Upper lobe of left lung (tissue), 6 donors: Measurements from ENCODE around the gene MMP23B. TPM values are rescaled to one million over a fixed set of nuclear protein-coding genes. Genes with fewer than 3 reads are reported as not detected.

Experiments used
- ATAC-seq, 2 donors: fragments of 200-7000 bp; cut with Tn5 transposase; one replicate each; pipeline ENCODE4 v1.9.1; 2022; ENCODE audit warnings: mild to moderate bottlenecking in 2 of 2, moderate library complexity in 2 of 2; ENCODE audit not compliant: low FRiP score in 2 of 2
- DNase-seq, 2 donors: peaks; one replicate each; pipeline ENCODE4 v3.0.0-alpha.2; 2019 to 2020
- H3K27ac ChIP-seq, 4 donors: fragments of 200-600 bp; sonication (generic); one replicate each; pipeline ENCODE4 v1.5.1; 2016 to 2019
- H3K27me3 ChIP-seq, 4 donors: fragments of 200-600 bp; sonication (generic); one replicate each; pipeline ENCODE4 v1.5.1; 2017 to 2019
- H3K36me3 ChIP-seq, 4 donors: fragments of 200-600 bp; sonication (generic); one replicate each; pipeline ENCODE4 v1.5.1; 2016 to 2019
- H3K4me1 ChIP-seq, 4 donors: fragments of 200-600 bp; sonication (generic); one replicate each; pipeline ENCODE4 v1.5.1; 2018 to 2019
- H3K4me3 ChIP-seq, 4 donors: fragments of 200-600 bp; sonication (generic); one replicate each; pipeline ENCODE4 v1.5.1; 2017 to 2019; ENCODE audit warnings: mild to moderate bottlenecking in 2 of 4, moderate library complexity in 1 of 4
- H3K9me3 ChIP-seq, 4 donors: fragments of 200-600 bp; sonication (generic); one replicate each; pipeline ENCODE4 v1.5.1; 2018 to 2019
- CTCF ChIP-seq, 6 experiments: fragments of 450-650 bp in 4 of 6; fragments of 200-600 bp in 2 of 6; sonication (generic) in 2 of 6; IDR thresholded peaks; one replicate each; pipeline ENCODE4 v1.5.1; 2016 to 2019; ENCODE audit warnings: antibody characterized with exemption in 6 of 6
- EP300 ChIP-seq, 4 donors: sonication (generic); formaldehyde crosslinking; IDR thresholded peaks; one replicate each; pipeline ENCODE4 v1.5.1; 2017; ENCODE audit warnings: antibody characterized with exemption in 4 of 4, control low read depth in 2 of 4
- POLR2A ChIP-seq, 4 donors: fragments of 450-650 bp; IDR thresholded peaks; one replicate each; pipeline ENCODE4 v1.5.1; 2016 to 2017; ENCODE audit warnings: antibody characterized with exemption in 4 of 4, mild to moderate bottlenecking in 2 of 4
- POLR2AphosphoS5 ChIP-seq, 2 donors: sonication (generic); formaldehyde crosslinking; IDR thresholded peaks; one replicate each; pipeline ENCODE4 v1.5.1; 2017; ENCODE audit warnings: antibody characterized with exemption in 2 of 2
- WGBS, 2 donors: methylation state at CpG; one replicate each; pipeline ENCODE4 v1.1.5; 2017 to 2018; 5-methylcytosine and 5-hydroxymethylcytosine counted together
- total RNA-seq, 6 donors: library from RNA; depleted of rRNA in 4 of 6; stranded (reverse); fragments of >200 nt in 4 of 6; gene quantifications; one replicate each; pipeline versions ENCODE4 v1.1.0 to v1.2.1, GENCODE V29; 2016 to 2021
- donor health status: DM: no; HTN: no; CAD: no; lungs with moderate emphysema.
- donor health status: DM: no; HTN: yes; CAD: no; lungs with severe emphysema.

MMP23B gene
- total RNA-seq, 6 donors from 2014 or later = 13.6 to 79.3 (median 33.0) TPM; not detected in 1

DNA sequence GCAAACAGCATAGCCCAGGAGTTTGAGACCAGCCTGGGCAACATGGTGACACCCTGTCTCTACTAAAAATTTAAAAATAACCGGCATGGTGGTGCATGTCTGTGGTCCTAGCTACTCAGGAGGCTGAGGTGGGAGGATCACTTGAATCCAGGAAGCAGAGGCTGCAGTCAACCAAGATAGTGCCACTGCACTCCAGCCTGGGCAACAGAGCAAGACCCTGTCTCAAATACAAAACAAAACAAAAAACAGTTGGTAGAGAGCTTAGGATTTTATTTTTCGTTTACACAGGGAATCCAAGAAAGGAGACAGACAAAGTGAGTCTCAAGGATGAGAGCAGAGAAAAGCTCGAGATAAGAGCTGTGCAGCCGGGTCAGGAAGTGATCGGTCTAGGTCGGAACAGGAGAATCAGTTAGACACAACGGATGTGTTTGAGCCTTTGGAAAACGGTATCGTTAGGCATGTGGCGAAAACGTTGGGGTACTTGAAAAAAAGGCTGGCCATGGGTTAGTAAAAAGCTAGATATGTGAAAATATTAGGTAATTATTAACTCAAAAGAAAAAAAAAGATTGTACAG is 18.4 kb upstream of the MMP23B start:
- TF ChIP-seq EP300 (IDR thresholded peaks at IDR 0.05) (no peak), CTCF (IDR thresholded peaks at IDR 0.05) (no peak), POLR2A (IDR thresholded peaks at IDR 0.05) (no peak), POLR2AphosphoS5 (IDR thresholded peaks at IDR 0.05) (no peak)
- peak overlapping the region; percentile 7 to 100 (median 96) for H3K4me3 ChIP-seq
- H3K27ac ChIP-seq = peak overlapping the region; percentile 78 to 100 (median 100)
- H3K27me3 ChIP-seq = no peaks in the 10 kb centered on the region
- ATAC-seq (no peak), DNase-seq (no peak)
- H3K9me3 ChIP-seq = no peaks in the 10 kb centered on the region
- peaks cover 0 to 13% (median 6%) of the 10 kb centered on the region in 4 donors for H3K36me3 ChIP-seq
- WGBS, 2 donors = 57 to 64% methylated on average over 11 of the region's 11 CpGs
- peaks cover 30 to 56% (median 51%) of the 10 kb centered on the region in 4 donors for H3K4me1 ChIP-seq

DNA sequence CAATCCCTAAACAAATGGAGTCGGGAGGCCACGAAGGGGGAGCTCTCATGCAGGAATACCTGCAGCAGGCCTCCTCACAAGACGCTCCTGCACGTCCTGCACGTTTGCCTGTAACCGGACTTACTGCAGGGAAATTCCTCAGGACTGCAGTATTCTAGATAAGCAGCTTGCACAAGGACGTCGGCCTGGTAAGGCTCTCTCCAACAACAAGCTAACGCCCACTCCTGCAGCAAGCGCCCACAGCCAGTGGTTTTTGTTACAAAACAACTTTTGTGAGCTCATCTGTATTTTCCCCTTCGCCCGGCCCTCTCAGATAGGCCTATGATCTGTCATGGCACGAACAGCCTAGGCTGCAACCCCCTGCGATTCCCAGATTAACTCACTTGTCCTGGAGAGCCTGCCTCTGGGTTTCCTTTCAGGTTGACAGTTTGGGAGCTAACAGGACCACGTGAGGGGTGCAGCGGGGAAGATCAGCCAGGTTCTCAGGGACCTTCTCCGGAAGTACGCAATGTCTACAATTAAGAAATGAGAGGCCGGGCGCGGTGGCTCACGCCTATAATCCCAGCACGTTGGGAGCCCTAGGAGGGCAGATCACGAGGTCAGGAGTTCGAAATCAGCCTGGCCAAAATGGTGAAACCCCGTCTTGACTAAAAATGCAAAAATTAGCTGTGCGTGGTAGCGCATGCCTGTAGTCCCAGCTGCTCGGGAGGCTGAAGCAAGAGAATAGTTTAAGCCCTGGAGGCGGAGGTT is 17.6 kb upstream of the MMP23B start:
- Histone ChIP-seq H3K27ac (peak overlapping the region; percentile 99 to 100 (median 100)), H3K9me3 (no peaks in the 10 kb centered on the region), H3K27me3 (no peaks in the 10 kb centered on the region), H3K4me3 (peak overlapping the region; percentile 92 to 100 (median 96)), H3K4me1 (peaks cover 30 to 54% (median 51%) of the 10 kb centered on the region in 4 donors), H3K36me3 (peaks cover 0 to 14% (median 6%) of the 10 kb centered on the region in 4 donors)
- 14 to 19% methylated on average over 25 to 30 of the region's 30 CpGs for WGBS, 2 donors
- no peak for TF ChIP-seq POLR2AphosphoS5 (IDR thresholded peaks at IDR 0.05)
- no peak for TF ChIP-seq CTCF (IDR thresholded peaks at IDR 0.05)
- no peak for TF ChIP-seq EP300 (IDR thresholded peaks at IDR 0.05)
- peak in 1 of 4 donors; percentile 25 for TF ChIP-seq POLR2A (IDR thresholded peaks at IDR 0.05)
- peak; percentile 32 to 69 for DNase-seq
- peak; percentile 17 to 35 for ATAC-seq

DNA sequence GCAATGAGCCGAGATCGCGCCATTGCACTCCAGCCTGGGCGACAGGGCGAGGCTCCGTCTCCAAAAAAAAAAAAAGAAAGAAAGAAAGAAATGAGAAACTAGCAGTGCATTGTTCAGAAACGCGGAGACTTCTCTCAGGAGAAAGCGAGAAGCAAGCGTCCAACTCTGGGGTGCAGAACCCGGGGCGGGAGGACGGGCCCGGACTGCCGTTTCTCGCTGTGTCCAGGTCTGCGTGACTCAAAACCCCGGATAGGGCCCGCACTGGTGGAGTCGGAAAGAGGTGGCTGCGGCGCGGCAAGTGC is 17.1 kb upstream of the MMP23B start:
- no peak for TF ChIP-seq EP300 (IDR thresholded peaks at IDR 0.05)
- no peak for TF ChIP-seq POLR2A (IDR thresholded peaks at IDR 0.05)
- TF ChIP-seq CTCF (IDR thresholded peaks at IDR 0.05) = no peak
- no peak for TF ChIP-seq POLR2AphosphoS5 (IDR thresholded peaks at IDR 0.05)
- Histone ChIP-seq H3K36me3 (peaks cover 0 to 14% (median 6%) of the 10 kb centered on the region in 4 donors), H3K27me3 (no peaks in the 10 kb centered on the region), H3K9me3 (no peaks in the 10 kb centered on the region), H3K4me1 (peaks cover 30 to 55% (median 47%) of the 10 kb centered on the region in 4 donors), H3K27ac (peak overlapping the region; percentile 99 to 100 (median 100)), H3K4me3 (peak overlapping the region; percentile 92 to 100 (median 96))
- ATAC-seq (no peak), DNase-seq (no peak)
- 1% methylated on average over 18 to 19 of the region's 23 CpGs for WGBS, 2 donors

GRCh38 chr1:1615256-1616044 is 16.5 kb upstream of the MMP23B start, which contains the start of gene MIB2:
MIB2 (plus strand) TSS chr1:1615500; CDS start chr1:1623453, 7,953 bp downstream.
- TF ChIP-seq EP300 (IDR thresholded peaks at IDR 0.05) (peak in 1 of 4 donors; percentile 64), POLR2AphosphoS5 (IDR thresholded peaks at IDR 0.05) (peak; percentile 76 to 91), POLR2A (IDR thresholded peaks at IDR 0.05) (peak in 3 of 4 donors; percentile 65 to 91 (median 83)), CTCF (IDR thresholded peaks at IDR 0.05) (peak in 3 of 6 experiments; percentile 39 to 52 (median 39))
- H3K9me3 ChIP-seq = no peaks in the 10 kb centered on the region
- H3K27ac ChIP-seq = peak within 1 kb of the TSS; percentile 99 to 100 (median 100)
- DNase-seq = peak; percentile 97 to 100
- peak within 1 kb of the TSS; percentile 92 to 100 (median 96) for H3K4me3 ChIP-seq
- H3K36me3 ChIP-seq = peaks cover 0 to 14% (median 6%) of the 10 kb centered on the region in 4 donors
- H3K4me1 ChIP-seq = peaks cover 30 to 55% (median 42%) of the 10 kb centered on the region in 4 donors
- peak; percentile 95 to 97 for ATAC-seq
- WGBS, 2 donors = 0% methylated on average over 24 to 45 of the region's 107 CpGs
- H3K27me3 ChIP-seq = no peaks in the 10 kb centered on the region
